GM18505 (cell line): Measurements from ENCODE around the gene CD3G.
"Not testable (repeated sequence)": the region's sequence is repeated elsewhere in the genome, so short reads cannot be mapped to it uniquely, and the experiment has no call there.

Experiments
- ATAC-seq: cut with Tn5 transposase; IDR thresholded peaks from one replicate; pipeline ENCODE4 v1.9.1; 2021; ENCODE audit not compliant: unreplicated experiment
- POLR2A ChIP-seq: IDR thresholded peaks from 4 replicates; pipeline ENCODE4 v1.6.1; 2011; ENCODE audit warnings: borderline replicate concordance; ENCODE audit not compliant: insufficient read depth, insufficient read length; ENCODE audit errors: extremely low read depth

CD3G gene

GRCh38 chr11:118374729-118375128 lies 30.6 kb downstream of the CD3G start:
- no peak for ATAC-seq
- no peak for TF ChIP-seq POLR2A

- ATAC-seq: no peak
- no peak for TF ChIP-seq POLR2A
These were observed 31.8 kb downstream of the CD3G start for GRCh38 chr11:118375978-118376377.

- ATAC-seq: no peak
These were observed 35.4 kb downstream of the CD3G start for GRCh38 chr11:118379497-118379896.

GRCh38 chr11:118380571-118380970 lies 36.4 kb downstream of the CD3G start:
- TF ChIP-seq POLR2A: no peak
- no peak for ATAC-seq

More at GRCh38 chr11:118379497-118379896, 35.4 kb downstream of the CD3G start:
- TF ChIP-seq POLR2A: no peak

GRCh38 chr11:118382954-118383353 lies 38.8 kb downstream of the CD3G start:
- no peak for TF ChIP-seq POLR2A
- ATAC-seq: no peak

- TF ChIP-seq POLR2A: no peak
- ATAC-seq: no peak
These were observed 39.5 kb downstream of the CD3G start for GRCh38 chr11:118383657-118384056.

- no peak for ATAC-seq
- no peak for TF ChIP-seq POLR2A
These were observed 52.0 kb downstream of the CD3G start for GRCh38 chr11:118396097-118396501.

GRCh38 chr11:118397448-118397847 lies 53.3 kb downstream of the CD3G start:
- TF ChIP-seq POLR2A: no peak
- ATAC-seq: no peak

GRCh38 chr11:118398791-118399559 lies 54.8 kb downstream of the CD3G start:
- no peak for TF ChIP-seq POLR2A
- no peak for ATAC-seq

GRCh38 chr11:118401151-118401879 lies 57.2 kb downstream of the CD3G start, which contains the start of gene ATP5MG:
Gene ATP5MG, plus strand, starts transcription at chr11:118401606. Its CDS starts 60 bp downstream, at chr11:118401666.
- TF ChIP-seq POLR2A: peak; percentile 78
- peak; percentile 54 for ATAC-seq

GRCh38 chr11:118401880-118402590 lies 57.9 kb downstream of the CD3G start:
- no peak for ATAC-seq
- no peak for TF ChIP-seq POLR2A

GRCh38 chr11:118402594-118402993 lies 58.5 kb downstream of the CD3G start:
- not testable (repeated sequence) for ATAC-seq
